HEK293 (cell line): ENCODE measurements around the gene DND1.

ENCODE experiments used
- CTCF ChIA-PET: fragments of 350-600 bp; formaldehyde crosslinking; extraction: SDS; loops from one replicate; lab custom pipeline; 2021; ENCODE audit warnings: antibody characterized with exemption; lab: Yijun Ruan, JAX
- POLR2A ChIA-PET: fragments of 300-600 bp; formaldehyde crosslinking; extraction: SDS; loops from one replicate; lab custom pipeline; 2020; ENCODE audit warnings: antibody characterized with exemption, inconsistent platforms; lab: Yijun Ruan, JAX
- H3K27ac ChIP-seq: fragments of 200-500 bp; sonication (Bioruptor generic); 2 replicates; pipeline ENCODE4 v1.5.1; 2014; ENCODE audit warnings: low read depth, low read length, control low read depth, inconsistent platforms; ENCODE audit errors: extremely low read depth
- H3K36me3 ChIP-seq, 2 experiments: fragments of 200-500 bp in 1 of 2; sonication (Bioruptor generic) in 1 of 2; 1 replicate in 1 of 2; 2 replicates in 1 of 2; pipeline ENCODE4 v1.5.1; 2014 to 2017; ENCODE audit warnings: inconsistent platforms in 2 of 2, low read length in 2 of 2; ENCODE audit not compliant: control insufficient read depth in 2 of 2, insufficient read depth in 1 of 2
- H3K4me1 ChIP-seq: fragments of 200-500 bp; sonication (Bioruptor generic); 2 replicates; pipeline ENCODE4 v1.5.1; 2014; ENCODE audit warnings: mild to moderate bottlenecking, low read length, inconsistent platforms; ENCODE audit not compliant: control insufficient read depth, insufficient read depth
- H3K4me3 ChIP-seq: 2 replicates; pipeline ENCODE4 v1.5.1; 2011; ENCODE audit warnings: low read depth, mild to moderate bottlenecking, control low read depth, low read length, moderate library complexity
- H3K9me3 ChIP-seq: fragments of 200-500 bp; sonication (Bioruptor generic); 2 replicates; pipeline ENCODE4 v1.5.1; 2014; ENCODE audit warnings: low read depth, low read length, inconsistent platforms; ENCODE audit not compliant: control insufficient read depth, insufficient read depth
- KLF10 ChIP-seq: fragments of 450-650 bp; IDR thresholded peaks from 2 replicates; pipeline ENCODE4 v1.5.1; 2018; ENCODE audit warnings: missing biosample characterization, mild to moderate bottlenecking, missing genetic modification characterization
- MYNN ChIP-seq: fragments of 450-650 bp; formaldehyde crosslinking; IDR thresholded peaks from 2 replicates; pipeline ENCODE4 v1.5.1; 2016; ENCODE audit warnings: missing biosample characterization, missing genetic modification characterization, borderline replicate concordance
- PRDM1 ChIP-seq: fragments of 450-650 bp; formaldehyde crosslinking; IDR thresholded peaks from 2 replicates; pipeline ENCODE4; 2016; ENCODE audit warnings: missing biosample characterization, missing genetic modification characterization
- SALL2 ChIP-seq: fragments of 450-650 bp; formaldehyde crosslinking; IDR thresholded peaks from 2 replicates; pipeline ENCODE4 v1.5.0; 2017; ENCODE audit warnings: missing biosample characterization, mild to moderate bottlenecking, missing genetic modification characterization, borderline replicate concordance
- ZBTB20 ChIP-seq: fragments of 450-650 bp; formaldehyde crosslinking; IDR thresholded peaks from 2 replicates; pipeline ENCODE4 v1.5.1; 2016; ENCODE audit warnings: missing biosample characterization, missing genetic modification characterization
- ZNF155 ChIP-seq: fragments of 450-650 bp; formaldehyde crosslinking; IDR thresholded peaks from 2 replicates; pipeline ENCODE4 v1.5.1; 2016; ENCODE audit warnings: missing biosample characterization, missing genetic modification characterization
- ZNF157 ChIP-seq: fragments of 450-650 bp; formaldehyde crosslinking; IDR thresholded peaks from 2 replicates; pipeline ENCODE4 v1.5.1; 2016; ENCODE audit warnings: missing biosample characterization, missing genetic modification characterization
- ZNF174 ChIP-seq: fragments of 450-650 bp; formaldehyde crosslinking; IDR thresholded peaks from 2 replicates; pipeline ENCODE4 v1.5.0; 2017; ENCODE audit warnings: missing biosample characterization, mild to moderate bottlenecking, missing genetic modification characterization
- ZNF2 ChIP-seq: fragments of 450-650 bp; formaldehyde crosslinking; IDR thresholded peaks from 2 replicates; pipeline ENCODE4 v1.5.1; 2016; ENCODE audit warnings: missing biosample characterization, missing genetic modification characterization
- ZNF26 ChIP-seq: fragments of 450-650 bp; formaldehyde crosslinking; IDR thresholded peaks from 2 replicates; pipeline ENCODE4 v1.5.1; 2016; ENCODE audit warnings: missing biosample characterization, missing genetic modification characterization
- ZNF292 ChIP-seq: fragments of 450-650 bp; formaldehyde crosslinking; IDR thresholded peaks from 2 replicates; pipeline ENCODE4 v1.5.1; 2016; ENCODE audit warnings: low read depth, missing biosample characterization, missing genetic modification characterization, borderline replicate concordance
- ZNF341 ChIP-seq: fragments of 450-650 bp; formaldehyde crosslinking; IDR thresholded peaks from 2 replicates; pipeline ENCODE4; 2016; ENCODE audit warnings: low read depth, missing biosample characterization, missing genetic modification characterization
- ZNF398 ChIP-seq: fragments of 450-650 bp; formaldehyde crosslinking; IDR thresholded peaks from 2 replicates; pipeline ENCODE4 v1.5.1; 2017; ENCODE audit warnings: missing biosample characterization, missing genetic modification characterization
- ZNF423 ChIP-seq: fragments of 450-650 bp; formaldehyde crosslinking; IDR thresholded peaks from 2 replicates; pipeline ENCODE4 v1.5.1; 2016; ENCODE audit warnings: missing biosample characterization, missing genetic modification characterization
- ZNF654 ChIP-seq: fragments of 450-650 bp; formaldehyde crosslinking; IDR thresholded peaks from 2 replicates; pipeline ENCODE4 v1.5.1; 2016; ENCODE audit warnings: low read depth, missing biosample characterization, missing genetic modification characterization
- ZNF670 ChIP-seq: fragments of 450-650 bp; formaldehyde crosslinking; IDR thresholded peaks from 2 replicates; pipeline ENCODE4 v1.5.1; 2016; ENCODE audit warnings: missing biosample characterization, missing genetic modification characterization, low read depth
- ZNF768 ChIP-seq: fragments of 450-650 bp; formaldehyde crosslinking; IDR thresholded peaks from 2 replicates; pipeline ENCODE4 v1.5.1; 2018; ENCODE audit warnings: missing biosample characterization, mild to moderate bottlenecking, missing genetic modification characterization
- TF ChIP-seq, protein P1 (sequence below): fragments of 450-650 bp; formaldehyde crosslinking; IDR thresholded peaks from 2 replicates; pipeline ENCODE4; 2016; ENCODE audit warnings: missing biosample characterization, missing genetic modification characterization
- TF ChIP-seq, protein P2 (sequence below): fragments of 450-650 bp; formaldehyde crosslinking; IDR thresholded peaks from 2 replicates; pipeline ENCODE4 v1.5.1; 2016; ENCODE audit warnings: missing biosample characterization, missing genetic modification characterization

The DND1 gene

GRCh38 chr5:140634103-140634502 lies 39.3 kb downstream of the DND1 start (continued):
- TF ChIP-seq KLF10 (tag by site-specific recombination), result no peak
- TF ChIP-seq ZNF654 (tag by site-specific recombination), result no peak
- no peak for TF ChIP-seq ZNF670 (tag by site-specific recombination)
- TF ChIP-seq, protein P1, sequence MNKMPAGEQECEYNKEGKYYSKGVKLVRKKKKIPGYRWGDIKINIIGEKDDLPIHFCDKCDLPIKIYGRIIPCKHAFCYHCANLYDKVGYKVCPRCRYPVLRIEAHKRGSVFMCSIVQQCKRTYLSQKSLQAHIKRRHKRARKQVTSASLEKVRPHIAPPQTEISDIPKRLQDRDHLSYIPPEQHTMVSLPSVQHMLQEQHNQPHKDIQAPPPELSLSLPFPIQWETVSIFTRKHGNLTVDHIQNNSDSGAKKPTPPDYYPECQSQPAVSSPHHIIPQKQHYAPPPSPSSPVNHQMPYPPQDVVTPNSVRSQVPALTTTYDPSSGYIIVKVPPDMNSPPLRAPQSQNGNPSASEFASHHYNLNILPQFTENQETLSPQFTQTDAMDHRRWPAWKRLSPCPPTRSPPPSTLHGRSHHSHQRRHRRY (tag by site-specific recombination), result no peak
- no peak for TF ChIP-seq ZBTB20 (tag by site-specific recombination)

DNA sequence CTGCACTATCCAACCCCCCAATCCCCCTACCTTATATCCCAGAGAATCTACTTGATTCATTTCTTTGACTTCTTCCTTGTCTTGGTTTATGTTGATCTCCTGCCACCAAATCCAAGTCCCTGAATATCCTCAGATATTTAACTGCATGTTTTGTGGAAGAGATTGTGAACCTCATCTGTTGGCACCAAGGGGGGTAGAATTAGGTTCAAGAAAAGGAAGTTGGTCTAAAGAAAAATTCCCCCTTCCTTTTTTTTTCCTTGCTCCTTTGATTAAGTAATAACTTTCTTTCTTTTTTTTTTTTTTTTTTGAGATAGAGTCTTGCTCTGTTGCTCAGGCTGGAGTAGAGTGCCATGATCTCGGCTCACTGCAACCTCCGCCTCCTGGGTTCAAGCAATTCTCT lies 39.9 kb downstream of the DND1 start:
- no peak for TF ChIP-seq ZNF157
- ChIA-PET CTCF (interaction anchor here (2.0 to 3.2 kb wide), 2 partner anchors 13 to 261 kb away, joined by 10 to 12 read pairs; partner anchors contain the start of genes IK and NDUFA2), POLR2A (interaction anchor here (0.6 kb wide), 1 partner anchor 28 kb away, joined by 6 read pairs; no protein-coding TSS in a partner anchor)
- Histone ChIP-seq H3K4me3 (no peak overlapping the region), H3K9me3 (no peaks in the 10 kb centered on the region; the same call in 1 of the 2 replicates), H3K4me1 (no peaks in the 10 kb centered on the region), H3K36me3 (no peaks in the 10 kb centered on the region), H3K27ac (no peak overlapping the region)

GRCh38 chr5:140633021-140633471 lies 40.3 kb downstream of the DND1 start, which contains the start of gene CD14:
Gene CD14 (minus strand): TSS chr5:140633175. CDS start chr5:140633071, 104 bp downstream.
- Histone ChIP-seq H3K9me3 (no peaks in the 10 kb centered on the region; the same call in 1 of the 2 replicates), H3K36me3 (no peaks in the 10 kb centered on the region), H3K4me3 (no peak within 1 kb of the TSS), H3K27ac (no peak within 1 kb of the TSS), H3K4me1 (no peaks in the 10 kb centered on the region)
- CTCF ChIA-PET, result interaction anchor here (0.6 to 3.2 kb wide), 2 partner anchors 86 to 261 kb away, joined by 4 to 12 read pairs; no protein-coding TSS in a partner anchor
- TF ChIP-seq ZNF155 (no peak), ZNF423 (tag by site-specific recombination) (no peak), ZBTB20 (tag by site-specific recombination) (no peak), ZNF341 (no peak), MYNN (tag by site-specific recombination) (no peak), ZNF398 (no peak), ZNF157 (no peak), ZNF292 (tag by site-specific recombination) (no peak), PRDM1 (no peak), SALL2 (tag by site-specific recombination) (no peak), ZNF768 (tag by site-specific recombination) (no peak), ZNF2 (tag by site-specific recombination) (no peak), ZNF174 (tag by site-specific recombination) (no peak), ZNF26 (no peak)
- TF ChIP-seq, protein P2, sequence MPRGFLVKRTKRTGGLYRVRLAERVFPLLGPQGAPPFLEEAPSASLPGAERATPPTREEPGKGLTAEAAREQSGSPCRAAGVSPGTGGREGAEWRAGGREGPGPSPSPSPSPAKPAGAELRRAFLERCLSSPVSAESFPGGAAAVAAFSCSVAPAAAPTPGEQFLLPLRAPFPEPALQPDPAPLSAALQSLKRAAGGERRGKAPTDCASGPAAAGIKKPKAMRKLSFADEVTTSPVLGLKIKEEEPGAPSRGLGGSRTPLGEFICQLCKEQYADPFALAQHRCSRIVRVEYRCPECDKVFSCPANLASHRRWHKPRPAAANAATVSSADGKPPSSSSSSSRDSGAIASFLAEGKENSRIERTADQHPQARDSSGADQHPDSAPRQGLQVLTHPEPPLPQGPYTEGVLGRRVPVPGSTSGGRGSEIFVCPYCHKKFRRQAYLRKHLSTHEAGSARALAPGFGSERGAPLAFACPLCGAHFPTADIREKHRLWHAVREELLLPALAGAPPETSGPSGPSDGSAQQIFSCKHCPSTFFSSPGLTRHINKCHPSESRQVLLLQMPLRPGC (tag by site-specific recombination), result no peak
- POLR2A ChIA-PET, result interaction anchor here (0.6 to 1.4 kb wide), 4 partner anchors 15 to 76 kb away, joined by 3 to 6 read pairs (median 4); partner anchors contain the start of genes APBB3, IK and SRA1
